NCI-H2107 (cell line): ENCODE results near the gene YEATS4.

Source experiments
- DNase-seq: peaks from one replicate; lab custom pipeline; 2025; lab: John Stamatoyannopoulos, UW

The YEATS4 gene

GRCh38 chr12:69433653-69434052, 74.1 kb downstream of the YEATS4 start:
- DNase-seq: no peak

- DNase-seq: no peak
These were observed 76.1 kb downstream of the YEATS4 start for GRCh38 chr12:69435644-69436043.

GRCh38 chr12:69437073-69437472, 77.5 kb downstream of the YEATS4 start:
- no peak for DNase-seq

GRCh38 chr12:69438539-69438938, 79.0 kb downstream of the YEATS4 start:
- no peak for DNase-seq

GRCh38 chr12:69440016-69440415, 80.5 kb downstream of the YEATS4 start:
- no peak for DNase-seq
